ENCODE measurements around the gene ZNF544.

ZNF544 gene

GRCh38 chr19:58278541-58279041 is 49.9 kb downstream of the ZNF544 start, which contains the start of gene ZNF8:
ZNF8 (plus strand) TSS chr19:58278955; CDS start chr19:58279082, 127 bp downstream.
- Histone ChIP-seq H3K36me3 (ENCODE audit: control insufficient read depth, insufficient read depth, low read length) (no peaks in the 10 kb centered on the region), H3K79me2 (peaks cover 15% of the 10 kb centered on the region), H3K9me3 (ENCODE audit: control insufficient read depth, low read length) (no peaks in the 10 kb centered on the region), H3K27me3 (ENCODE audit: control insufficient read depth, insufficient read depth, low read length) (no peaks in the 10 kb centered on the region), H3K9ac (peak within 1 kb of the TSS; percentile 1), H3K4me1 (peaks cover 2% of the 10 kb centered on the region), H2AFZ (peak within 1 kb of the TSS; percentile 73), H3K27ac (peak within 1 kb of the TSS; percentile 82), H3K4me2 (ENCODE audit: low read length) (peak within 1 kb of the TSS; percentile 88), H3K4me3 (ENCODE audit: low read depth, low read length) (peak within 1 kb of the TSS; percentile 92)
- TF ChIP-seq, protein P1, sequence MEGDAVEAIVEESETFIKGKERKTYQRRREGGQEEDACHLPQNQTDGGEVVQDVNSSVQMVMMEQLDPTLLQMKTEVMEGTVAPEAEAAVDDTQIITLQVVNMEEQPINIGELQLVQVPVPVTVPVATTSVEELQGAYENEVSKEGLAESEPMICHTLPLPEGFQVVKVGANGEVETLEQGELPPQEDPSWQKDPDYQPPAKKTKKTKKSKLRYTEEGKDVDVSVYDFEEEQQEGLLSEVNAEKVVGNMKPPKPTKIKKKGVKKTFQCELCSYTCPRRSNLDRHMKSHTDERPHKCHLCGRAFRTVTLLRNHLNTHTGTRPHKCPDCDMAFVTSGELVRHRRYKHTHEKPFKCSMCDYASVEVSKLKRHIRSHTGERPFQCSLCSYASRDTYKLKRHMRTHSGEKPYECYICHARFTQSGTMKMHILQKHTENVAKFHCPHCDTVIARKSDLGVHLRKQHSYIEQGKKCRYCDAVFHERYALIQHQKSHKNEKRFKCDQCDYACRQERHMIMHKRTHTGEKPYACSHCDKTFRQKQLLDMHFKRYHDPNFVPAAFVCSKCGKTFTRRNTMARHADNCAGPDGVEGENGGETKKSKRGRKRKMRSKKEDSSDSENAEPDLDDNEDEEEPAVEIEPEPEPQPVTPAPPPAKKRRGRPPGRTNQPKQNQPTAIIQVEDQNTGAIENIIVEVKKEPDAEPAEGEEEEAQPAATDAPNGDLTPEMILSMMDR (IDR thresholded peaks at IDR 0.05): peak; percentile 20

- Histone ChIP-seq H3K27me3 (ENCODE audit: control insufficient read depth, insufficient read depth, low read length) (no peaks in the 10 kb centered on the region), H2AFZ (peak overlapping the region; percentile 73), H3K79me2 (peaks cover 20% of the 10 kb centered on the region), H3K9me3 (ENCODE audit: control insufficient read depth, low read length) (no peaks in the 10 kb centered on the region), H3K4me3 (ENCODE audit: low read depth, low read length) (peak overlapping the region; percentile 92), H3K4me2 (ENCODE audit: low read length) (peak overlapping the region; percentile 88), H3K36me3 (ENCODE audit: control insufficient read depth, insufficient read depth, low read length) (no peaks in the 10 kb centered on the region), H3K4me1 (peaks cover 2% of the 10 kb centered on the region), H3K27ac (peak overlapping the region; percentile 82), H3K9ac (peak overlapping the region; percentile 1)
- TF ChIP-seq, protein P1 (IDR thresholded peaks at IDR 0.05): no peak
Measured at GRCh38 chr19:58279042-58279924, 50.6 kb downstream of the ZNF544 start.

DNA sequence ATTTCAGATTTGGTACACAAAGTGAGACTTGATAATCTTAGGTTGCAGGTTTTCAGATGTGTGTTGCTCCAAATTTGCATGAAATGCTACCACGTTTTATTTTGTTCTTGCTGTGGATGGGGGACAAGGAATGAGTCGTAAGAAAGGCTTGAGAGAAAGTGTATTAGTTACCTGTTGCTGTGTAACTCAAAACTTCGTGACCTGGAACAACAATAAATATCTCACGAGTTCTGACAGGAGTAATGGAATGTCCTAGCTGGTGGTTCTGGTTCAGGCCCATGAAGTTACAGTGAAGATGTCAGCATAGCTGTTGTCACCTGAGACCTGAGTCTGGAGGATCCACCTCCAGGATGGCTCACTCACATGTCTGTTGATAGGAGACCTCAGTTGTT is 51.2 kb downstream of the ZNF544 start:
- Histone ChIP-seq H3K4me3 (ENCODE audit: low read depth, low read length) (peak overlapping the region; percentile 92), H2AFZ (no peak overlapping the region)

DNA sequence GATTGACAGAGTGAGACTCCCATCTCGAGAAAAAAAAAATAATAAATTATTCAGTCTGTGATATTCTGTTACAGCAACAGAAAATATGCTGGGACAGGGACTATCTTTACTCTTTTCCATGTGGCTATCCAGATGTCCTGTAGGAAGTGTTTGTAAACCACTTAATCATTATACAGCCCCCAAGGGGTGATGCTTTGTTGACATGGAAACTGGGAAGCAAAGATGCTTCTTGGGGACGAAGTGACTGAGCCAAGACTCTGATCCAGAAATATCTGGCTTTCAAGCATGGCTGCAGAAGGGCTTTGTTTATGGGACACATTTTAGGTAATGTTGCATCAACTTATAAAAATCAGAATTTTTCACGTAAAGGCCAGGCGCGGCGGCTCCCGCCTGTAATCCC is 55.5 kb downstream of the ZNF544 start:
- Histone ChIP-seq H3K9me3 (ENCODE audit: control insufficient read depth, low read length) (no peaks in the 10 kb centered on the region), H3K27me3 (ENCODE audit: control insufficient read depth, insufficient read depth, low read length) (no peaks in the 10 kb centered on the region), H3K27ac (no peak overlapping the region), H3K79me2 (peaks cover 31% of the 10 kb centered on the region), H2AFZ (no peak overlapping the region), H3K4me2 (ENCODE audit: low read length) (no peak overlapping the region), H3K4me3 (ENCODE audit: low read depth, low read length) (no peak overlapping the region), H3K36me3 (ENCODE audit: control insufficient read depth, insufficient read depth, low read length) (no peaks in the 10 kb centered on the region), H3K4me1 (peaks cover 2% of the 10 kb centered on the region), H3K9ac (no peak overlapping the region)
- TF ChIP-seq, protein P1 (IDR thresholded peaks at IDR 0.05): no peak

More for the DNA sequence above, 51.2 kb downstream of the ZNF544 start:
- Histone ChIP-seq H3K9me3 (ENCODE audit: control insufficient read depth, low read length) (no peaks in the 10 kb centered on the region), H3K27me3 (ENCODE audit: control insufficient read depth, insufficient read depth, low read length) (no peaks in the 10 kb centered on the region), H3K27ac (peak overlapping the region; percentile 82), H3K4me1 (peaks cover 2% of the 10 kb centered on the region), H3K4me2 (ENCODE audit: low read length) (peak overlapping the region; percentile 88), H3K79me2 (peaks cover 20% of the 10 kb centered on the region), H3K9ac (no peak overlapping the region), H3K36me3 (ENCODE audit: control insufficient read depth, insufficient read depth, low read length) (no peaks in the 10 kb centered on the region)
- TF ChIP-seq, protein P1 (IDR thresholded peaks at IDR 0.05): no peak
